Activated CD8-positive, alpha-beta memory T cell treated with anti-CD3 and anti-CD28 coated beads, Interleukin-2, amount 50 U/mL, for 4 hours (primary cell): ENCODE data around the gene CRYBG1.

ENCODE experiments used
- DNase-seq: peaks from one replicate; pipeline ENCODE4 v3.0.0-alpha.2; 2020

The CRYBG1 gene

GRCh38 chr6:106430466-106430865 lies 69.9 kb downstream of the CRYBG1 start:
- no peak for DNase-seq

DNA sequence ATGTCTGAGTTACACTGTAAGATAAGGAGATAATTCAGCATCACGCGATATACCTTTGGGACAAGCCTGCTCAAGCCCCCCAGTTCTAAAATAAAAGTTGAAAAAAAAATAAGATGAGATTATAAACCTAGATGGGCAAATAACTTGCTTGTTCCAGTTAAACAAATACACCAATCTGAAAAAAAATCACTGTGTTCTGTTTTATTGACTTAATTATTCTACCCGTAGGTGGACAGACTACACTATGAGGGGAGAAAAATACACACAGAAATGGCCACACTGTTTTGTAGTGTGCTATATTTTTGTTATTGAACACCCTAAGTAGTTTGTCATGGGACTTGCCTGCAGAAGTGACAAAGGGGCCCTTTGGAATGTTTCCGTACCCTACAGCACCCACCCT lies 70.9 kb downstream of the CRYBG1 start:
- DNase-seq: no peak

GRCh38 chr6:106431972-106432371 lies 71.5 kb downstream of the CRYBG1 start:
- no peak for DNase-seq

DNA sequence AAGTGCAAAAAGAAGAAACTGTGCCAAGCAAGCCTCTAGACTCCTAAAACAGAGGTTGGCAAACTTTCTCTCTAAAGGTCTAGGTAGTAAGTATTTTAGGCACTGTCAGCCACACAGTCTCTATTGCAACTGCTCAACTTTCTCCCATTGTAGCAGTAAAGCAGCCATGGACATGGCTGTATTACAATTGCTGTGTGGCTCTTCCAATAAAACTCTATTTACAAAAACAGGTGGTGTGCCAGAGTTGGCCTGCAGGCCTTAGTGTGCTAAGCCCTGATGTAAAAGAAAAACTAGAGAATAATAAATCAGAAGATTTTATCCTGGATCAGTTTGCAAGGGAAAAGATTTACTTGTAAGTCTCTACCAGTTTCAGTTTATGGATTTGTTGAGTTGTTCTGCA lies 74.0 kb downstream of the CRYBG1 start:
- no peak for DNase-seq

GRCh38 chr6:106439459-106439858 lies 78.9 kb downstream of the CRYBG1 start:
- no peak for DNase-seq

GRCh38 chr6:106440546-106440945 lies 80.0 kb downstream of the CRYBG1 start:
- no peak for DNase-seq

GRCh38 chr6:106442395-106442794 lies 81.9 kb downstream of the CRYBG1 start:
- no peak for DNase-seq

GRCh38 chr6:106444777-106445507 lies 84.4 kb downstream of the CRYBG1 start:
- no peak for DNase-seq

- no peak for DNase-seq
Observed at GRCh38 chr6:106445508-106445878, 85.0 kb downstream of the CRYBG1 start.

GRCh38 chr6:106446287-106446885 lies 85.9 kb downstream of the CRYBG1 start:
- no peak for DNase-seq

DNA sequence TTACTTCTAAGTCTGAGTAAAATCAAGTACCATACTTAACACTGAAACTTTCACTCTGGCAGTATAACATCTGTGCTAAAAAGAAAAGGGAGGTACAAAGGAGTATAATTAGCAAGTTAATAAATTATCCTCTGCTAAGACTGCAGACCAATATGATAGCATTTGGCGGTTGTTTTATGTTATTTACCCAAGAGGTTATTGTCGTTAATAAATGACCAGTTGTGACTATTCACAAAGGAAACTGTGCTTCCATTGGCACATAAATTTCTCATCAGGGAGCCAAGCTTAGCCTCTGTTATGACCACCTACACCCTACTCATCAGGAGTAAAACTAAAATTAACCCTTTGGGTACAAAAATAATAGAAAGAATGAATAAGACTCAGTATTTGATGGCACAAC lies 86.5 kb downstream of the CRYBG1 start:
- no peak for DNase-seq

DNA sequence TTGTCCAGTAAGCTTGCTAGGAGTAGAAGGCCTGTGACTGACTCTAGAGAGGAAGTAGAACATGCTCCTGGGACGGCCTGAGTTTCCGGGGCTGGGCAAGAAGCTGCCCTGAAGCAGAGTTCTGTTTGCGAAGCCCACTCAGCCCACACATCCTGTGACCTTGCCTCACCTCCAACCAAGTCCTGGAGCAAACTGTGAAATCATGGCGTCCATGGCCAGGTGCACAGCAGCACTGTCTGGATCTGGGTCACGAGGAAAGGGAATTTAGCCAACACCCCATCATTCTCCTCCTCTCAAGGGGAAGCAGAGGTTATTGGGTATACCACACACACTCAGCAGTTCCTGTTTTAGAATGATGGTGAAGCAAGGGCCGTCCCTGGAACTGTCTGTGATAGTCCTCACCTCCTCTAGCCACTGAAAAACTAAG lies 87.5 kb downstream of the CRYBG1 start:
- DNase-seq: no peak

DNA sequence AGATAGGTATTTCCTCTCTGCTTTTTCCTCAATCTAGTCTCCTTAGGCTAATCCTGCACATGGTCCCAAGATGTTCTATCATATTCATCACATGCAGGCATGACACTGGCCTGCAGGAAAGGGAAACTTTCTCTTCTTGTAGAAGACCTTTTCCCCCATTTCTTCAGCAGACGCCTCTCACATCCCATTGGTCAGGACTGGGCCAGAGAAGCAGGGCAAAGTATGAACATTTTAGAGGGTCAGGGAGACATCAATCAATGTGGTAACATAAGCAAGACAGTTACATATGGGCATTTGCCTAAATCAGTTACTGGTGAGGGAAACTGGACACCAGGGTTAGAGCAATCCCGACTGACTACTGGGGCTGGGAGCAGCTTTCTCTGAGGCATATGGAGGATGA lies 90.1 kb downstream of the CRYBG1 start:
- no peak for DNase-seq

GRCh38 chr6:106451439-106451838 lies 90.9 kb downstream of the CRYBG1 start:
- no peak for DNase-seq

GRCh38 chr6:106452628-106453027 lies 92.1 kb downstream of the CRYBG1 start:
- no peak for DNase-seq

- DNase-seq: no peak
Observed at GRCh38 chr6:106453756-106454367, 93.3 kb downstream of the CRYBG1 start.

DNA sequence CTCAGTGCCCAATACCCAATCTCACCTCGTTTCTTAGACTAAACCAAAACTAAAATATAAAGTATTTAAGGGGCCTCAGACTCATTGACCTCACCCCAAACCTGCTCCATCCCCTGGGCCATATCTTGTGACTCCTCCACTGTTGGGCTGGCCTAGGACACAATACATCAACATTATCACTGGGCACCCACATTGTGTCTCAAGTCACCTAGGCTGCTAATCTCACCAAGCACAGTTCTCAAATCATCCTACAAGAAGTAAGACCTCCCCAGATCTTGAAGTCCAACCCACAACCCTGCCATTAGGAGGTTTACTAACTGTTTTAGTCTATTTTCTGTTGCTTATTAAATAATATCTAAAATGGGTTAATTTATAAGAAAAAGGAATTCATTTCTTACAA lies 96.2 kb downstream of the CRYBG1 start:
- no peak for DNase-seq

DNA sequence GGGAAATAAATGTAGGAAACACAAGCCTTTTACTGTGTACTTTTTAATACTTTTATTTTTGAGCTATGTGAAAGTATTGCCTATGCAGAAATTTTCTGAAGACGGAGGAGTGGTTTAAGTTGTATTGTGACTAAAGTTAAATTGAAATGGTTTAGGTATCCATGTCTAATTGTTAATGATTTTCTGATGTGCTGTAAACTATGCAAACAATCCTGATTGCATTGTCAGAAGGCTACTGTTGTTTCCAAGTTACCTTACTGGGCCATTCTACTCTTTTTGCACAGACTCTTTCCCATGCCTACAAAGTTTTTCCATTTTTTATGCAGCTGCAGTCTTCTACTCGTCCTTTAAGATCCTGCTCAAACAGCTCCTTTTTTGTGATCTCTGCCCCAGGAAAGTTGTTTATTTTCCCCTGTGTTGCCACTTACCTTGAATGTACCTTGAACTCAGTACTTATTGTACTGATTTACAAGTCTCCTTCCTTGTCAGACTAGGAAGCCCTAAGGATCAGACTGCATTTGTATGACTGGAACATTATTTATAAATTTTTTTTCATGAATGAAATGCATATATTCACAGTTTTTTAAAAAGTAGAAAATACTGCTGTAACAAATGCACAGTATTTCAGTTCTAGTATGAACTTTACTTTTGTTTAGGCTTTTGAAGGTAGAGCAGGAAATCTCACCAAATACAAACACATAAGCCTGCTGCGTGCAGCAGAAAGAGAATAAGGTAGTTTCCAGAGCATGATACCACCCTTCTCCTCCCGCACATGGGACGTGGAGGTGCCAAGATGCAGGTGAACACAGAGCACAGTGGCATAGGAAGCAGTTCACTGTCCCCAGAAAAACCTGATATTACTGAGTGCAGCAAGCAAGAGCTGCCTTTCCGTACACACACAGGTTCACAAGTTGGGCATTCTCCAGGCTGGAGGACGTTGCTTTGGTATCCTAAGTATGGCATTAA lies 97.8 kb downstream of the CRYBG1 start:
- DNase-seq: no peak

GRCh38 chr6:106460481-106460880 lies 100.0 kb downstream of the CRYBG1 start:
- DNase-seq: no peak

GRCh38 chr6:106461084-106461483 lies 100.6 kb downstream of the CRYBG1 start:
- DNase-seq: no peak

DNA sequence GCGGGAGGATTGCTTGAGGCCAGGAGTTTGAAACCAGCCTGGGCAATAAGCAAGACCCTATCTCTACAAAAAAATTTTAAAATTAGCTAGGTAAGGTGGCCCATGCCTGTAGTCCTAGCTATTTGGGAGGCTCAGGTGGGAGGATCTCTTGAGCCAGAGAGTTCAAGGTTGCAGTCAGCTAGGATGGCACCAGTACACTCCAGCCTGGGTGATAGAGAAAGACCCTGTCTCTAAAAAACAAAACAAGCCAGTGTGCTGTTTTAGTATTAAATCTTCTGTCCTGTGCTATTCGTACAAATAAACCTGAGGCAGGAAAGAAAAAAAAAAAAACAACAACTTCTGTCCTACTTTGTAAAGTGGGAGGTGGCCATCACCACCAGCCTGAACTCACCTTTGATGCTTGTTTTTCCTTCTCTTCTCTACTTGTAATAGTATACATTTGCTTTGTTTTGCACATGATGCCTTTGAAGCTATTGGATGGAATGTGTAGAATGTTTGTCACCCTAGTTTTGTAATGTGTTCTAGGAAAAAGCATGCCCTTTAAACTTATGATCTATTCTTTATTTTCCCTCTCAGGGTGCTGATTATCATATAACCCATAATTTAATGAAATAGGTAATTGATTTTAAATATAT lies 102.5 kb downstream of the CRYBG1 start:
- DNase-seq: no peak

DNA sequence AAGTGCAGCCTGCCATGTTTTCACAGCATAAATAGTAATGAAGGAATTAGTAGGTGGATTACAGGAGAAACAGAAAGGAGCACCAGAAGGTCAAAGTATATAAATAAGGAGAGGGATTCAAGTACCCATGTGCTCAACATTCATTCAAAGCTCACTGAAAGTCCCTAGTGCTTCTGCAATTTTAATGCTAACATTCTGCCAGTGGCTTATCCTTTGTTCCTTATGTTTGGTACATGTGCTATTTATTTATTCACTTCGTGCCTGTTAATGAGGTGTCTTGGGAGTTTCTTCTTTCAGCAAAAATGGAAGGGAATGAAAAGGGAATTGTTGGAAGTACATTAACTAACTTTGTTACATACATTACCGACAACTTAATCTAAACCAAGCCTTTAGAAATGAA lies 105.7 kb downstream of the CRYBG1 start:
- DNase-seq: no peak

DNA sequence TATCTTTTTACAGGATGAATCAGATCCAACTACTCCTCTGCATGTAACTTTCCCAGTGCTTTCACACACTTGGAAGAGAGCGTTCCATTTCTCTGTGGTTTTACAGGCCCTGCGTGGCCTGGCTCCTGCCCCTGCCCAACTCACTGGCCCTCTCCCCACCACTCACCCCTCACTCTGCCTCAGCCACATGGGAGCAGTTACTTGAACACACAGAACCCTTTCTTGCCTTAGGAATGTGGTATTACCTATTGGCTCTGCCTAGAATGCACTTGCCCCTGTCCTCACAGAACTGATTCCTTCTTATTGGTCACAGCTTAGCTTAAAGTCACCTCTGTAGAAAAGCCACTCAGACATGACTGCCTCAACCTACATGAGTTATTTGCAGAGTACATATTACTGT lies 108.4 kb downstream of the CRYBG1 start:
- no peak for DNase-seq
